T-helper 2 cell (primary cell): Measurements from ENCODE around the gene MYT1.
A peak's percentile ranks its signal among the peaks of the same experiment; 100 is the strongest.
"Not testable (repeated sequence)": the region's sequence is repeated elsewhere in the genome, so short reads cannot be mapped to it uniquely, and the experiment has no call there.

Experiments used
- DNase-seq, 5 experiments: peaks; one replicate each; pipeline versions ENCODE4 v3.0.0 to v3.0.0-alpha.2; 2012 to 2022
- total RNA-seq, 2 donors: gene quantifications; one replicate each; lab custom pipeline; 2026; lab: John Stamatoyannopoulos, UW

Gene MYT1
- total RNA-seq = 0 to 0.13 reads per million in 2 donors

DNA sequence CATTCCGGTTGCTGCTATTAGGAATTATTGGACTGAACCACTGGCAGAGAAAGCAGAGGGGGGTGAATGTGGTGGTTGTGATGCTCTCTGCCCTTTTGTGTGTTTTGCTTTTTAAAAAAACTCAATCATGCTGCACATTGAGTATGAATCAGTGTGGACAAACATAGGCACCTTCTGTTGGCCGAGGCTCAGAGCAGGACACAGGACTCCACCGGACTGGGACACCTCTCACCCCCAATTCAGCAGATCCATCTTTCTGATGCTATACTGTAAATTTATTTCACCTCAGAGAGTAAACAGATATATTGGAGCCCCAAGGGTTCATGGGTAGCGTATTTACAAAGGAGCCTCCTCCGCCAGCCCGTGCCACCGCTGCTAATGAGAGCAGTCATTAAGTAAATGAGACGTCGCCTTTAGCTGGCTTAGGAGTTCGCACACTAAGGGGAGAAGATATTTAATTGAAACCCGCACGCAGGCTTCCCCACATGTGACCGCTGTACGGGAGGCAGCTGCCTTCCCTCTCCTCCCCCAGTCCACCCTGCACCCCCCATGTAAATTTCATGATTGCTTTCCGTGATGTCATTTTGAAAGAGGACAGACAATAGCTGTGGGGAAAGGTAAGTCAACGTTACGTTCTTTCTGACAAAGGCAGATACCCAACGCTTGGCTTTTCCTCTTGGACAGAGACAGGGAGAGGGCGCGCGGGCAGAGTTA lies at the start of gene MYT1:
MYT1 (plus strand) TSS at position 330 of the 714 bp plus-strand sequence. CDS start 34,410 bp downstream, outside the sequence.
- no peak for DNase-seq

DNA sequence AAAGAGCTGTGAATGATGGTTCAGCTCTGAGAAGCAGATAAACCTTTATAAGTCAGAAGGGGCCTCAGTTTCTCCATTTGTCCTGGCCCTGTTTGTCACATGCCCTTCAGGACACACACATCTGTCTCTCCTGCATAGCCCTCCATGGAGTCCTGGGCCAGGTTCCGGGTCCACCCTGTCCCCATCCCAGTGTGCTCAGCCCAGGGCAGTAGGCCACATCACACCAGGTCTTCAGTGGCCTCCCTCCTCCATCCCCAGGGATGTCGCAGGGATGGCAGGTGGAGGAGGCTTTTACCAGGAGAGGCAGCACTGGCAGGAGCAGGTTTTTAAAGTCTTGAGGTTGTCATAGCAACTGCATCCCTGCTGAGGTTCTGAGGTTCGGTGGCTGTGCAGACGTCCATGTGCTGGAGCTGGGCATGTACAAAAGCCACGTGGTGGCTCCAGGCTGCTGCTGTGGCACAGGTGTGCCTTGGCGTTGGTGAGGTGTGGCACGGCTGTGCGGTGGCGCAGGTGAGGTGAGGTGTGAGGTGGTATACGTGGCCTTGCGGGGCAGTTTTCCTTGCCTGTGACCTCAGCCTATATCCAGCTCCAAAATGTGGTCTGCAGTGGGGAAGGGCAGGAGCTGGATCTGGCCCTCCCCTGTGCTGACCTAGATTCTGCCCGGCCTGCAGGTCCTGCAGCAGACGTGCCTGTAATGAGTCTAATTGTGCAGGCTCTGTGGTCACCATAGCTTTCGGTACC lies 48.9 kb upstream of the MYT1 start:
- no peak for DNase-seq

DNA sequence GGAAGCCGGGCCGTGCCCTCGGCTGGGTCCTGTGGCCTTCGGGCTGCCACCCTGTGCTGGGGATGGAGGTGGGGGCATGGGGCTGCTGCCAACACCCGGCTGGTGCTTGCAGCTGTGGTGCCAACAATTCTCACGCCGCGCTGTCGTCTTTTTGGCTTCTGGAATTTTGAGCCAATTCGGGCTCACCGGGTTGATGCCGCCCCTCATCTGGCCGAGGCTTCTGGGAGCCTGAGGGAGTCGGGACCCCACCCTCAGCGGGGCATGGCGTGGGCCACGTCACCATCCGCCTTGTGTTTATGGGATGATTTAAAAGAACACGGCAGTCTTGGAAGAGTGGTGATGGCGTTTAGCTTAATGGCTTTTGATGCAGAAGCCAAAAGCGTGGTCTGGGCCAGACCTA lies 48.2 kb upstream of the MYT1 start:
- no peak for DNase-seq

DNA sequence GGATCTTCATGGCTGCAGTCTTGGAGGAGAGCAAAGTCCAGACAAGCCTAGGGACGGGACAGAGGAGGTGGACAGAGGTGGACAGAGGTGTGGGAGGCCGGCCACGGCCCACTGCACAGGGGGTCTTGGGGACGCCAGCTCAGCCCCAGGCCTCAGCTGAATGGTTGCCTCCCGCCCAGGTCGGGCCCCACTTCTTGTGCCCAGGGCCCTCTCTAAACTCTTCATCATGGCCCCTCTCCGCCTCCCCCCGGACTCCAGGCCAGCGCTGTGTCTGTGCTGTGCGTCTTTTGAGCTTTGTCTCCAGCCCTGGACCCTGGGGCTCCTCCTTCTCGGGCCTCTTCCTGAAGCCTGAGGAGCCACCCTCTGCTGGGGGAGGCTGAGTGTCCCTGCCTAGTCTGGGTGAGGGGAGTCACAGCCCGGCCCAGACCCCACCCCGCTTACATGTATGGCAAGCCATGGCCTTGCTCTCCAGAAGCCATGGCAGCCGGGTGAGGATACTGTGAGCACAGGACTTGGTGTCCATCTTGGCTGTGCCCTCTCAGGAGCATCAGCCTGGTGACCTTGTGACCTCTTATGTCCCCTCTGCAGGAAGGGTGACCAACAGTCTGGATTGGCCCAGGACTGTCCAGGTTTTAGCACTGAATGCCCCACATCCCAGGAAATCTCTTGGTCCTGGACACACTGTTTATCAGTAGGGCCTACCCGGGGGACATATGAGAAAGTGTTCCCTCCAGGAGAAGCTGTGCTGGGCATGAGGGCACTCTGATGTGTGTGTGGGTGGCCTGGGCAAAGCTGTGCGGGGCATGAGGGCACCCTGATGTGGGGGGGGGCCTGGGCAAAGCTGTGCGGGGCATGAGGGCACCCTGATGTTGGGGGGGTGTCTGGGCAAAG lies 47.5 kb upstream of the MYT1 start:
- no peak for DNase-seq

DNA sequence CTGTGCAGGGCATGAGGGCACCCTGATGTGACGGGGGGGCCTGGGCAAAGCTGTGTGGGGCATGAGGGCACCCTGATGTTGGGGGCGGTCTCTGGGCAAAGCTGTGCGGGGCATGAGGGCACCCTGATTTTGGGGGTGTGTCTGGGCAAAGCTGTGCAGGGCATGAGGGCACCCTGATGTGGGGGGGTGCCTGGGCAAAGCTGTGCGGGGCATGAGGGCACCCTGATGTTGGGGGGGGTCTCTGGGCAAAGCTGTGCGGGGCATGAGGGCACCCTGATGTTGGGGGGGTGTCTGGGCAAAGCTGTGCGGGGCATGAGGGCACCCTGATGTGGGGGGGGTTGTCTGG lies 46.8 kb upstream of the MYT1 start:
- DNase-seq = not testable (repeated sequence)

DNA sequence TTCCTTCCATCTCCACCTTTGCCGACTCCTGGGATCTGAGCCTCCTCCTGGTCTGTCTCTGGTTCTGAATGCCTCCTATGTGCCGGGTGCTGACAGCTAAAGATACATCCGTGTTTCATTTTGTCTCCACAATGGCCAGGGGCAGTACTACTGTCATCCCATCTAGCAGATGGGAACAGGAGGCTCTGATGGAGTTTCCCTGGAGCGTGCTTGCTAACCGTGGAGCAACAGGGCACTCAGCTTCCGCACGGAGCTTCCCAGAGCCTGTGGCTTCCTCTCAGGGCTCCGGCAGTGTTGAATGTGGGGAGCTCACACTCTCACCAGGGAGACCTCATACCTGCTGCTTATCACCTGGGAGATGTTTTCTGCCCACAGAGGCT lies 45.0 kb upstream of the MYT1 start:
- DNase-seq = no peak

DNA sequence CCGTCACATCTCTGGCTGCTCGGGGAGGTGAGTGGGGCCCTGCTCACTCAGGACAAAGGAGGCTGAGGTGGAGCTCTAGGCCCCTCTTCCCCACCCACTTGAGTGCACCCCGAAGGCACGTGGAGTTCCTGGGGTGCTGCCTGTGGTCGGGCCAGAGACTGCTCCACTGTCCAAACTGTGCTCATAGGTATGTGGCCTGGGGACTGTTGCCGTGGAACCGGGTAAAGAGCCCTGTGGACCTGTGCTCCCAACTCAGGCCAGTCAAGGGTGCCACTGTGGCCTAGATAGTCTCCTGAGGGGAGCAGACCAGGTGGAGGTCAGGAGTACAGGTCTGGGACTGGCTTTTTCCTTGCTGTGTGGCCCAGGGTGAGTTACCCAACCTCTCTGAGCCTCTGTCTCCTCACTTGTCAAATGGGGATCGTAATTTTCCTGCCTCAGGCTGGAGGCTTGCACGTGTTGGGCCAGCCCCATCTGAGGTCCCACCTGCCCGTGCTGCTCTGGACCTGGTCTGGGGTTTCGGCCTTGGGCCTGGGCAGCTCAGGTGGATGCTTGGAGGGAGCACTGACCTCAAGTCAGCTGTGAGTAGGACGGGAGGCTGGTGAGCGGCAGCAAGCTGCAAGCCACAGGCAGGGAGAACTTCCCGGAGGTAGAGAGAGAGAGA lies 44.4 kb upstream of the MYT1 start:
- no peak for DNase-seq

DNA sequence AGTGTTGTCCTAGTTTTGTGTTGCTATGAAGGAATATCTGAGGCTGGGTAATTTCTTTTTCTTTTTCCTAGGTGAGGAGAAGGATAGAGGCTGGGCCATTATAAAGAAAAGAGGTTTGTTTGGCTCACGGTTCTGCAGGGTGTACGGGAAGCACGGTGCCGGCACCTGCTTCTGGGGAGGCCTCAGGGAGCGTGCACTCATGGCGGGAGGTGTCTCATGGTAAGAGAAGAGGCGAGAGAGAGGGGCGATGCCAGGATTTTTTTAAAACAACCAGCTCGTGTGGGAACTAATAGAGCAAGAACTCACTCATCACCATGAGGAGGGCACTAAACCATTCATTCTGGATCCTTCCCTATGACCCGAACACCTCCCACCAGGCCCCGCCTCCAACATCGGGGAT lies 42.7 kb upstream of the MYT1 start:
- DNase-seq = no peak

DNA sequence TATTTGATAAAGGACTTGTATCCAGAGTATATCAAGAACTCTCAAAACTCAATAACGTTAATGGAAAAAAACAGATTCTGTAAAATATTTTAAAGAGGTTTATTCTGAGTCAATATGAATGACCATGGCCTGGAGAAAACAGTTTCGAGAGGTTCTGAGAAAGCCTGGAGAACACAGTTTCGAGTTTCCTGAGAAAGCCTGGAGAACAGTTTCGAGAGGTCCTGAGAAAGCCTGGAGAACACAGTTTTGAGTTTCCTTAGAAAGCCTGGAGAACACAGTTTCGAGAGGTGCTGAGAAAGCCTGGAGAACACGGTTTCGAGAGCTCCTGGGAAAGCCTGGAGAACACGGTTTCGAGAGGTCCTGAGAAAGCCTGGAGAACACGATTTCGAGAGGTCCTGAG lies 41.3 kb upstream of the MYT1 start:
- DNase-seq = not testable (repeated sequence)

DNA sequence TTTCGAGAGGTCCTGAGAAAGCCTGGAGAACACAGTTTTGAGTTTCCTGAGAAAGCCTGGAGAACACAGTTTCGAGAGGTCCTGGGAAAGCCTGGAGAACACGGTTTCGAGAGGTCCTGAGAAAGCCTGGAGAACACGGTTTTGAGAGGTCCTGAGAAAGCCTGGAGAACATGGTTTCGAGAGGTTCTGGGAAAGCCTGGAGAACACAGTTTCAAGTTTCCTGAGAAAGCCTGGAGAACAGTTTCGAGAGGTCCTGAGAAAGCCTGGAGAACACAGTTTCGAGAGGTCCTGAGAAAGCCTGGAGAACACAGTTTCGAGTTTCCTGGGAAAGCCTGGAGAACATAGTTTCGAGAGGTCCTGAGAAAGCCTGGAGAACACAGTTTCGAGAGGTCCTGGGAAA lies 40.7 kb upstream of the MYT1 start:
- DNase-seq = not testable (repeated sequence)

DNA sequence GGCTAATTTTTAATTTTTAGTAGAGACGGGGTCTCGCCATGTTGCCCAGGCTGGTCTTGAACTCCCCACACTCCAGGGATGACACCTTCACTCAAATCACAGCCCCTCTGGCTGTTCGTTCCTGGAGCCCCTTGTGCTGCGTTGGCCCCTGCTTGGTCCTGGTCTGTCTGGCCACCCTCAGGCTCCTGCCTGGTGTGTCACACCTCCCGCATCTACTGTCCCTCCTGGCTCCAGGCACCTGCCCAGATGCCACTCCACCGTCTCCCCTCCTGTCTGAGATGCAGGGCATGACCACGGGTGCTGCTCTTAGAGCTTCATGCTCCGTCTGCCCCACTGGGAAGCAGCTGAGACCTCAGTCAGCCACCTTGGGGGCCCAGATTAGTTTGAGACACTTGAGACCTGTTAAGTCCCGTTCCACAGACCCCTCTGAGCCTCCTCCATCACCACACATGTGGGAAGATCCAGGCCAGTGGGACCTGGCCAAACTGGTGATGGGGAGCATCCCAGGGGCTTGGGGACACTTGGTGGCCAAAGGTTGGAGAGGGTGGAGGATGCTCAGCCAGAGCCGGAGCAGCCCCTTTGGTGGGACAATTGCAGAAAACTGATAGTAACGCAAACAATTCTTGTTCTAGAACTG lies 35.0 kb upstream of the MYT1 start:
- no peak for DNase-seq

DNA sequence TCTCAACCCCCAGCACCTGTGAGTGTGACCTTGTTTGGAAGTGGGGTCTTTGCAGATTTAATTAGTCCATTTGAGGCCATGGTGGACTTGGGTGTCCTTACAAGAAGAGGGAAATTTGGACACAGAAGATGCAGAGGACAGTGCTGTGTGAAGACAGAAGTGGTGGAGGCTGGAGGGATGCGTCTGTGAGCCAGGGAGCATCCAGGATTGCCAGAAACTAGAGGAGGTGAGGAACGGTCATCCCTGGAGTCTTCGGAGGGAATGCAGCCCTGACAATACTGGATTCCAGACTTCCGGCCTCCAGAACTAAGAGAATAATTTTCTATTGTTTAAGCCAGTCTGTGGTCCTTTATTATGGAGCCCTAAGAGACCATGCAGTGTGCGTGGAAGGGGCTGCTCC lies 34.0 kb upstream of the MYT1 start:
- DNase-seq = no peak

DNA sequence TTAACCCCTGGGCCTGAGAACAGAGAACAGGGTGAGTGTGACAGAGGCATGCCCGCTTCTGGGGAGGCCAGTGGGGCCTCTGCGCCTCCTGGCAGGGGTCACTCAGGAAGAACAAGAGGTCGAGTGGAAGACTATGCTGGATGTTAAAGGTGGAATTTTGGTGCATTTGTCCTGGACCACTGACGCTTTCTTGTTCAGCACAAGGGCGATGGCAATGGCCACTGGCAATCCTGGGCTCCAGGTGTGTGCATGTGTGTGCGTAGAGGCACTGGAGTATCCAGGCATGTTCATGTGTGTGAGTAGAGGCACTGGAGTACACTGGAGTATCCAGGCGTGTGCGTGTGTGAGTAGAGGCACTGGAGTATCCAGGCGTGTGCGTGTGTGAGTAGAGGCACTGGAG lies 33.4 kb upstream of the MYT1 start:
- no peak for DNase-seq

DNA sequence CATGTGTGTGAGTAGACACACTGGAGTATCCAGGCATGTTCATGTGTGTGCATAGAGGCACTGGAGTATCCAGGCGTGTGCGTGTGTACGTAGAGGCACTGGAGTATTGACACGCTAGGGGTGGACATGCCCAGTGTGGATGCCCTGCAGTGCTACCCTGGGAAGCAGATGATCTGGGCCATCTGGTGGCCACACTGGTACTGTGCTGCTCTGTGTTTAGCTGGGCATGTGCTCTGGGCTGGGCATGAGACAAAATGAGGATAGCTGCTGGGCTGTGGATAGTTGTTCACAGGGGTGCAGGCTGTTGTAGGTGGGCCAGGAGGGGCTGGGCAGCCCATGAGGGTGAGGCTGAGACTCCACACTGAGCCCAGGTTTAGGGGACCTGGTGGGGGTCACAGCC lies 32.8 kb upstream of the MYT1 start:
- peak in 1 of 5 experiments; percentile 13 for DNase-seq

DNA sequence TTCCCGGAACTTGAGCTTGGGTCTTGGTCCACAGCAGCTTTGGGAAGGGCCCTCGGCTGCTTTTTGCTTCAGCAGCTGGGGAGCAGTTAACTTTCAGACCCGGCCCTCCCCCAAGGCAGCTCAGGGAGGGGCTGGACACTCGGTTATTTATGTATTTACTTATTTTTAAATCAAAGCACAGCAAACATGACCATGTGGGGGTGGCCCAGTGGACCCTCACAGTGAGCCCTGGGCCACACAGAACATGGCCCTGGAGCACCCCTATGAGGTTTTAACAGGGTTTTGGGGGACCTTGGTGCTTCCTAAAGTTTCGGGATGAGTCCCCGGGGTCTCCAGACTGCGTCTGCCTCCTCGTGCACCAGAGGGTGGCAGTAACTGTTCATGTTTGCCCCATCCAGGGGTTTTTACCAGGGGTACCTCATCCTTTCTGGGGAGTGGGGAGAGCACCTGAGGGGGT lies 30.3 kb upstream of the MYT1 start:
- DNase-seq = no peak

DNA sequence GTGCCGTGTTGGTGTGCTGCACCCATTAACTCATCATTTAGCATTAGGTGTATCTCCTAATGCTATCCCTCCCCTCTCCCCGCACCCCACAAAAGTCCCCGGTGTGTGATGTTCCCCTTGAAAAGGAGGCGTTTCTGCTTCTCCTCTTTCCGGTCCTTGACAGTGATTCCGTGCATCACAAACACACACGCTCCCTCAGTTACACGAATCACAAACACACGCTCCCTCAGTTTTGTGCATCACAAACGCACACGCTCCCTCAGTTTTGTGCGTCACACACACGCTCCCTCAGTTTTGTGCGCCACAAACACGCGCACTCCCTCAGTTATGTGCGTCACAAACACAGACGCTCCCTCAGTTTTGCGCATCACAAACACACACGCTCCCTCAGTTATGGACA lies 29.5 kb upstream of the MYT1 start:
- DNase-seq = not testable (repeated sequence)

DNA sequence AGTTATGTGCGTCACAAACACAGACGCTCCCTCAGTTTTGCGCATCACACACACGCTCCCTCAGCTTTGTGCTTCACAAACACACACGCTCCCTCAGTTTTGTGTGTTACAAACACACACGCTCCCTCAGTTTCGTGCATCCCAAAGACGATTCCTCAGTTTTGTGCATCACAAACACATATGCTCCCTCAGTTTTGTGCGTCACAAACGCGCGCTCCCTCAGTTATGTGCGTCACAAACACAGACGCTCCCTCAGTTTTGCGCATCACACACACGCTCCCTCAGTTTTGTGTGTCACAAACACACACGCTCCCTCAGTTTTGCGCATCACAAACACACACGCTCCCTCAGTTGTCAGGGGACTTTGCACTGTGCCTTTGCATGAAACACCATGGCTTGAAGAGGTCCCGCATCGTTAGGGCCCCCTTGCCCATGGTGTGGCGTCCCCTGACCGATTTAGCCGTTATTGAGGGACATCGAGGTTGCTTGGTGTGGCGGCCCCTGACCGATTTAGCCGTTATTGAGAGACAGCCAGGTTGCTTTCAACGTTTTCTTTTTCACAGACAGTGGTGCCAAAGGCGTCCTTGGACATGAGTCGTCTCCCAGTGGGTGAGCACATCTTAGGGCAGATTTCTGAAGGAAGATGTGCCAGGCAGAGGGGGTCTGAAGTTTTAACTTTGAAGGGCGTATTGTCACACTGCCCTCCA lies 28.1 kb upstream of the MYT1 start:
- no peak for DNase-seq

DNA sequence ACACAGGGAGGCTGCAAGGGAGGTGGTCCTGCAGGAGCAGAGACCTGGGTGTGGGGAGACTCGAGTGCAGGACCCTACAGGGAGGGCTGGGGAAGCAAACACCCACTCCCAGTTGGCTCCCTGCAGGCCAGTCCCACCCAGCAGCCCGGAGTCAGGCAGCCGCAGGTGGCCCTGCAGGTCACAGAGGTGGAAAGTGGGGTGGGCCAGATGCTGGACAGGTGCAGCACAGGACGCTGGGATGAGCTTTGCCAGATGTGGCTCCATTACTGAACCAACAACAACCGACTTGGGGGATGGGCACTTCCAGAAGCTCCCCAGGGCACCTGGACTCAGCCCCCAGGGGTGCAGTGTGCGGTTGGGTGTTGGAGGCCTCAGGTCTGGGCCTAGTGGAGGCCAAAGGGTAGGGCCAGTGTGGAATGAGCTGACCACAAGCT lies 26.6 kb upstream of the MYT1 start:
- DNase-seq = no peak

DNA sequence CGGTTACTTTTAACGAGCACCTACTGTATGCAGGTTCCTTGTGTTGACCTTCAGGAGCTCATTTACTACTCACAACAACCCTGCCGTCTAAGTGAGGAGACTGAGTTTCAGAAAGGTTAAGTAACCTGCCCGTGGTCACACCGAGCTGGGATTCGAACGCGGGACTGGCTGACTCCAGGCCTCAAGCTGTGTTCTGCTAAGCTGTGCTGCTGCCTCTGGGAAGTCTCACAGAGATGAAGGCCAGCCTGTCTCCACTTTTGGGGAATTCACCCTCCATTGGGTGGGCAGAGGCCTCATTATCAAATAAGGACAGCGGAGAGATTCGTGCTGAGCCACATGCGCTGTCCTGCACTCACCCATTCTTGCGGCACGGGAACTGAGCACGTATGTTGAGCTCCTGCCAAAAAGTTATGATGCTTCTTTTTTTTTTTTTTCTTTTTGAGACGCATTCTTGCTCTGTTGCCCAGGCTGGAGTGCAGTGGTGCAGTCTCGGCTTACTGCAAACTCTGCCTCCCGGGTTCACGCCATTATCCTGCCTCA lies 25.9 kb upstream of the MYT1 start:
- no peak for DNase-seq

DNA sequence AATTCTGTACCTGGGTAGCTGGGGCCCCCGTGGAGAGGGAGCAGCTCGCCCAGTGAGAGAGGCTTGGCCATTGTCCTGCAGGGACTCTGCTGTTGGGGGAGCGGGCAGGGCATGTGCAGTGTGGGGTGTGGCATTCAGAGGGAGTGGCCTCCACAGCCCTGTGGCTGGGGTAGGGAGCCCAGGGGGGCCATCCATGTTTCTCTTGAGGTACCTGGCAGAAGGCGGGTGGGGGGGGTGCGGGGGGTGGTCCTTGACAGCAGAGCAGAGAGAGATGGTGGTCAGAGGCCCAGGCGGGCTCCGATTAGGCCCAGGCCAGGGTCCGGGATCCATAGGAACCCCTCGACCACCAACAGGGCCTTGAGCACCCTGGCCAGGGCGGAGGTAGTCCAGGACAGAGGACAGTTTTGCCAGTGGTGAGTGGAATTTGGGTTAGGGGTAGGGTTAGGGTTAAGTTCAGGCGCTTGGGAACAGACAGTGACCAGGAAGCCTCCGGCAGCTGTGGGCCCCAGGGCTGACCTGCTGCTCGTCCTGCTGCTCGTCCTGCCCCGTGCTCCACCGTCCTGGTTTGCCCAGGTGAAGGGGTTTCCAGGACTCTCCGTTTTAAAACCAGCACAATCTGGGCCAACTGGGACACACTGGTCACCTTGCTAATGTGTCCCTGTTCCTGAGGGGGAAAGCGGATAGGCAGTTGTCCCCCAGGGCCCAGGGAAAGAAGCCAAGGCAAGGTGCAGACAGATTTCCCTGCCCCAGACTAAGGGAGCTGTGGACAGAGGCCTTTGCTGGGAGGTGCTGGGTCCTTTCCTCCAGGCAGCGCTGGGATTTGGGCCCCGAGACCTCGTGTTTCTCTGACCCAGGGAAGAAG lies 24.8 kb upstream of the MYT1 start:
- no peak for DNase-seq
